HG02678 (cell line): ENCODE results near the gene DEFB118.
"Not testable (repeated sequence)": the region's sequence is repeated elsewhere in the genome, so short reads cannot be mapped to it uniquely, and the experiment has no call there.

Experiments
- ATAC-seq: cut with Tn5 transposase; IDR thresholded peaks from one replicate; pipeline ENCODE4 v1.9.1; 2021; ENCODE audit warnings: mild to moderate bottlenecking, moderate library complexity; ENCODE audit not compliant: unreplicated experiment

The DEFB118 gene

GRCh38 chr20:31368301-31368700 is at the start of gene DEFB118:
Gene DEFB118, plus strand, starts transcription at chr20:31368601. Its CDS starts 50 bp downstream, at chr20:31368651.
- ATAC-seq = no peak

GRCh38 chr20:31322504-31322903 is 45.9 kb upstream of the DEFB118 start:
- no peak for ATAC-seq

GRCh38 chr20:31330893-31331292 is 37.5 kb upstream of the DEFB118 start:
- no peak for ATAC-seq

GRCh38 chr20:31341470-31341869 is 26.9 kb upstream of the DEFB118 start:
- no peak for ATAC-seq

- no peak for ATAC-seq
Observed at GRCh38 chr20:31355981-31356380, 12.4 kb upstream of the DEFB118 start.

GRCh38 chr20:31363295-31363694 is 5.1 kb upstream of the DEFB118 start:
- ATAC-seq = no peak

- not testable (repeated sequence) for ATAC-seq
Observed at GRCh38 chr20:31364272-31364671, 4.1 kb upstream of the DEFB118 start.

- no peak for ATAC-seq
Observed at GRCh38 chr20:31374346-31374745, 5.9 kb downstream of the DEFB118 start.

- no peak for ATAC-seq
Observed at GRCh38 chr20:31390490-31390889, 22.1 kb downstream of the DEFB118 start, which contains the start of gene DEFB119. Gene DEFB119, minus strand, starts transcription at chr20:31390590. Its CDS starts 107 bp downstream, at chr20:31390483.

GRCh38 chr20:31392836-31393235 is 24.4 kb downstream of the DEFB118 start:
- ATAC-seq = no peak

GRCh38 chr20:31394900-31395299 is 26.5 kb downstream of the DEFB118 start:
- no peak for ATAC-seq

- no peak for ATAC-seq
Observed at GRCh38 chr20:31403886-31404285, 35.5 kb downstream of the DEFB118 start.

GRCh38 chr20:31406115-31406514 is 37.7 kb downstream of the DEFB118 start, which contains the start of gene DEFB121:
Gene DEFB121, minus strand, starts transcription at chr20:31406215. Its CDS starts 63 bp downstream, at chr20:31406152.
- no peak for ATAC-seq

- ATAC-seq = no peak
Observed at GRCh38 chr20:31410011-31410410, 41.6 kb downstream of the DEFB118 start.

GRCh38 chr20:31414381-31414780 is 46.0 kb downstream of the DEFB118 start:
- ATAC-seq = no peak

GRCh38 chr20:31415653-31416052 is 47.3 kb downstream of the DEFB118 start:
- ATAC-seq = no peak

GRCh38 chr20:31418307-31418706 is 49.9 kb downstream of the DEFB118 start:
- ATAC-seq = no peak
